Trophoblast cell (in vitro differentiated cells and primary cell): ENCODE results near the gene NME3.

Experiments used
- DNase-seq, 2 donors: peaks; one replicate each; pipeline ENCODE4 v3.0.0-alpha.2; 2016
- H2AFZ ChIP-seq: 2 replicates; pipeline ENCODE4 v1.6.1; 2013; ENCODE audit warnings: low read length, moderate library complexity, mild to moderate bottlenecking; ENCODE audit not compliant: insufficient read depth, poor library complexity
- H2AK5ac ChIP-seq: 2 replicates; pipeline ENCODE4 v1.6.1; 2013; ENCODE audit warnings: mild to moderate bottlenecking, low read length
- H2BK120ac ChIP-seq: 2 replicates; pipeline ENCODE4 v1.6.1; 2013; ENCODE audit warnings: low read length, mild to moderate bottlenecking, moderate library complexity; ENCODE audit not compliant: insufficient read depth, poor library complexity
- H2BK12ac ChIP-seq: 2 replicates; pipeline ENCODE4 v1.6.1; 2013; ENCODE audit warnings: mild to moderate bottlenecking, low read length, moderate library complexity
- H2BK5ac ChIP-seq: 2 replicates; pipeline ENCODE4 v1.6.1; 2013; ENCODE audit warnings: low read length, low read depth, moderate library complexity, mild to moderate bottlenecking; ENCODE audit not compliant: poor library complexity
- H3K14ac ChIP-seq: 2 replicates; pipeline ENCODE4 v1.6.1; 2013; ENCODE audit warnings: mild to moderate bottlenecking, low read length
- H3K18ac ChIP-seq: 2 replicates; pipeline ENCODE4 v1.6.1; 2013; ENCODE audit warnings: mild to moderate bottlenecking, low read length
- H3K23ac ChIP-seq: 2 replicates; pipeline ENCODE4 v1.6.1; 2013; ENCODE audit warnings: low read length
- H3K27ac ChIP-seq: 2 replicates; pipeline ENCODE4 v1.5.1; 2013; ENCODE audit warnings: low read depth, mild to moderate bottlenecking, inconsistent platforms, low read length, moderate library complexity
- H3K27me3 ChIP-seq: 2 replicates; pipeline ENCODE4 v1.6.1; 2013; ENCODE audit warnings: inconsistent platforms, mild to moderate bottlenecking, low read length, moderate library complexity; ENCODE audit not compliant: insufficient read depth
- H3K36me3 ChIP-seq, 2 experiments: 1 replicate in 1 of 2; 2 replicates in 1 of 2; pipeline ENCODE4 v1.6.1; 2013; ENCODE audit warnings: low read length in 2 of 2, mild to moderate bottlenecking in 2 of 2, moderate library complexity in 1 of 2; ENCODE audit not compliant: insufficient read depth in 2 of 2, control insufficient read depth in 1 of 2
- H3K4ac ChIP-seq: 2 replicates; pipeline ENCODE4 v1.6.1; 2013; ENCODE audit warnings: low read depth, mild to moderate bottlenecking, low read length, moderate library complexity
- H3K4me1 ChIP-seq, 2 experiments: 1 replicate in 1 of 2; 2 replicates in 1 of 2; pipeline ENCODE4 v1.6.1; 2013; ENCODE audit warnings: low read length in 2 of 2, mild to moderate bottlenecking in 2 of 2, moderate library complexity in 1 of 2; ENCODE audit not compliant: insufficient read depth in 2 of 2, control insufficient read depth in 1 of 2
- H3K4me2 ChIP-seq: 2 replicates; pipeline ENCODE4 v1.6.1; 2013; ENCODE audit warnings: inconsistent platforms, mild to moderate bottlenecking, low read length, moderate library complexity
- H3K4me3 ChIP-seq: 2 replicates; pipeline ENCODE4 v1.5.1; 2013; ENCODE audit warnings: mild to moderate bottlenecking, low read depth, low read length, inconsistent platforms
- H3K79me1 ChIP-seq: one replicate; pipeline ENCODE4 v1.6.1; 2013; ENCODE audit warnings: low read length
- H3K79me2 ChIP-seq: 2 replicates; pipeline ENCODE4 v1.6.1; 2013; ENCODE audit warnings: low read length, mild to moderate bottlenecking; ENCODE audit not compliant: control insufficient read depth, insufficient read depth, poor library complexity
- H3K9ac ChIP-seq: 2 replicates; pipeline ENCODE4 v1.6.1; 2013; ENCODE audit warnings: mild to moderate bottlenecking, low read length
- H3K9me3 ChIP-seq: 2 replicates; pipeline ENCODE4 v1.6.1; 2013; ENCODE audit warnings: low read depth, mild to moderate bottlenecking, control low read depth, inconsistent platforms, low read length; ENCODE audit not compliant: insufficient read depth
- H4K12ac ChIP-seq: 2 replicates; pipeline ENCODE4 v1.6.1; 2013; ENCODE audit warnings: low read depth, mild to moderate bottlenecking, low read length, moderate library complexity
- H4K8ac ChIP-seq: 2 replicates; pipeline ENCODE4 v1.6.1; 2013; ENCODE audit warnings: low read depth, mild to moderate bottlenecking, low read length, moderate library complexity
- H4K91ac ChIP-seq: one replicate; pipeline ENCODE4 v1.6.1; 2013; ENCODE audit warnings: low read depth, mild to moderate bottlenecking, low read length, moderate library complexity
- WGBS: extraction: QIAGEN DNeasy Blood & Tissue Kit; methylation state at CpG from one replicate; pipeline ENCODE4 v1.1.7; 2013; ENCODE audit warnings: missing lambda C conversion rate; ENCODE audit not compliant: insufficient read length, insufficient coverage; ENCODE audit errors: extremely low coverage; 5-methylcytosine and 5-hydroxymethylcytosine counted together

NME3 gene

DNA sequence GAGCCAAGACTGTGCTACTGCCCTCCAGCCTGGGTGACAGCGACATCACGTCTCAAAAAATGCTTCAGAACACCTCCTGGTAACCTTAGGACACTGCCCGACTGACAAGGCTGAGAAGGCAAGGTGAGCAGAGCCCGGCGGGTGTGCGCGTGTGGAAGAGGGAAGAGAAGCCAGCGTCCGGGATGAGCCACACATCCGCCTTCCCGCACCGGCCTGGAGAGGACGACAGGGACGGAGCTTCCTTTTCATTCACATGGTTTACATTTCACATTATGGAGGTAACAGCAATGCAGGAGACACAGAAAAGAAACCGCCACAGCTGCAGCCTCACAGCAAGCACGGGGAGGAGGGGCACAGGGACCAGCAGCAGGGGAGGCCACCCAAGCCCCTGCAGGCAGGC is 38.8 kb upstream of the NME3 start:
- Histone ChIP-seq H3K27ac (no peak overlapping the region), H3K79me2 (no peaks in the 10 kb centered on the region), H2BK5ac (no peak overlapping the region), H3K27me3 (no peaks in the 10 kb centered on the region), H3K18ac (no peak overlapping the region), H3K14ac (no peak overlapping the region), H3K23ac (no peak overlapping the region), H3K79me1 (no peaks in the 10 kb centered on the region), H3K36me3 (peaks cover 22 to 29% of the 10 kb centered on the region in 2 experiments), H4K8ac (no peak overlapping the region), H4K91ac (no peak overlapping the region), H2BK12ac (no peak overlapping the region), H2BK120ac (no peak overlapping the region), H3K9me3 (peaks cover 4% of the 10 kb centered on the region), H3K4me3 (no peak overlapping the region), H3K4me2 (no peak overlapping the region), H2AK5ac (no peak overlapping the region), H4K12ac (no peak overlapping the region), H3K9ac (no peak overlapping the region), H3K4me1 (no peaks in the 10 kb centered on the region), H2AFZ (no peak overlapping the region), H3K4ac (no peak overlapping the region)
- DNase-seq, result no peak
- no CpG with 5 or more reads among the region's 16 CpGs for WGBS

DNA sequence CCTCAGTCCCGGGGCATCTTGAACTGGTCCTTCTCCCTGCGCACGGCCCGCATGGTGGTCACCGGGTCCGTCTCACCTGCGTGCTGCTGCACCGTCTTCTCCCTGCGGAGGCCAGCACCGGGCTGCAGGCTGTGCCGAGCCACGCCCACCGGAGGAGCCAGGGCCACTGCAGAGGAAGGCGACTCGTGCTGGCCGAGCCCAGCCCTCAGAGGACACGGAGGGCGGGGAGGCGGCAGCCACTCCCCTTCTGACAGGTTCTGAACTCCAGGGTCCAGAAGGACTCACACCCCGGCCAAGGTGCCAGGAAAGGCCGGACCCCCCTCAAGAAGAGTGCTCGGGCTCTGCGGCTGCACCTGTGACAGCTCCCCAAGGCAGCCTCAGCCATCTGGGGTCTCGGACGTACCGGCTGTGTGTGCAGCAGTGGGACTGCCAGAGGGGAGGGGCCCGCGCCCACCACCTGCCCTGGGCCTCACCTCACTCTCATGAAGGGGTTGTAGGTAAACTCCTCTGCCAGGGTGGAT is 38.0 kb upstream of the NME3 start:
- H3K4ac ChIP-seq, result no peak overlapping the region
- H3K36me3 ChIP-seq, result peaks cover 22 to 28% of the 10 kb centered on the region in 2 experiments
- DNase-seq, result no peak
- no peak overlapping the region for H3K27ac ChIP-seq
- peaks cover 4% of the 10 kb centered on the region for H3K9me3 ChIP-seq
- no peak overlapping the region for H2BK12ac ChIP-seq
- no peak overlapping the region for H4K91ac ChIP-seq
- no peaks in the 10 kb centered on the region for H3K4me1 ChIP-seq
- no peak overlapping the region for H3K18ac ChIP-seq
- no peaks in the 10 kb centered on the region for H3K79me1 ChIP-seq
- no peak overlapping the region for H3K9ac ChIP-seq
- no peak overlapping the region for H3K4me2 ChIP-seq
- H2BK5ac ChIP-seq, result no peak overlapping the region
- H4K12ac ChIP-seq, result no peak overlapping the region
- no peak overlapping the region for H4K8ac ChIP-seq
- no peak overlapping the region for H2AK5ac ChIP-seq
- no peak overlapping the region for H3K14ac ChIP-seq
- H2BK120ac ChIP-seq, result no peak overlapping the region
- H3K27me3 ChIP-seq, result no peaks in the 10 kb centered on the region
- WGBS, result no CpG with 5 or more reads among the region's 28 CpGs
- no peaks in the 10 kb centered on the region for H3K79me2 ChIP-seq
- no peak overlapping the region for H2AFZ ChIP-seq
- no peak overlapping the region for H3K4me3 ChIP-seq
- no peak overlapping the region for H3K23ac ChIP-seq

DNA sequence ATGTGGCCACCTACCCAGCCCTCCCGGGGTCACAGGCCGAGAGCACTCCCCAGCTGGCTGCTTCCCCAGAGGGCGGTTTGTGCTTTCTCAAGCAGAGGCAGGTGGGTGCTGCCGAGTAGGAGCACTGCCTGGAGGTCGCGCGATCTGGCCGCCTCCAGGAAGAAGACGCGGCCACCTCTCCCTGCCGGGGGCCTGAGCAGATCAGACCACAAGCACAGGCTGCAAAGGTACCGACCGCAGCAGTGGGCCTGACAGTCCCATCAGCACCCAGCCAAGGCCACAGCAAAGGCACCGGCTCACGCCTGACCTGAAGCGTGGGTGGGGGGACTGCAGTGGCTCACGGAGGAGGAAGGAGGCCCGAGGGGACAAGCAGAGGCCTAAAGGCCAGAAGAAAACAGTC is 37.3 kb upstream of the NME3 start:
- no CpG with 5 or more reads among the region's 18 CpGs for WGBS
- Histone ChIP-seq H3K4ac (no peak overlapping the region), H3K27ac (no peak overlapping the region)

DNA sequence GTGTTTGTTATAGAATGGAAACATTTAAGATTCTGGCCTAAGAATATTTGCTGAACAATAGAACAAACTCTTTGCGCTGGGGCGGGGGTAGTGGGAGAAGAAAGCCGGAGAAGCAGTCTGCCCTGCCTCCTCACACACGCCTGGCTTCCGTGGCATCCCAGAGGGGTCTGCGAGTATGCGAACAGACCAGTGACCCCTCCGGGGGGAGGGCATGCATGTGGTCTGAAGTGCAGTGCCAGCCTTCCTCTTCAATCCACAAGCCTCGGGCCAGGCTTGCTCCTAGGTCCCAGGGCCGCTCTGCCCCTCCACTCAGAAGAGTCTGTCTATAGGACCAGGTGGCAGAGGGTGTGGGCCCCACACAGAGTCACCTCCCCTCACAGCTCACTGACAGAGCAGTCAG is 36.3 kb upstream of the NME3 start:
- Histone ChIP-seq H3K23ac (no peak overlapping the region), H3K14ac (no peak overlapping the region), H4K91ac (no peak overlapping the region), H3K18ac (no peak overlapping the region), H3K9me3 (peaks cover 4% of the 10 kb centered on the region), H4K12ac (no peak overlapping the region), H3K9ac (no peak overlapping the region), H2BK5ac (no peak overlapping the region), H3K4me2 (no peak overlapping the region), H2AK5ac (no peak overlapping the region), H3K4me1 (no peaks in the 10 kb centered on the region), H4K8ac (no peak overlapping the region), H3K79me2 (no peaks in the 10 kb centered on the region), H3K79me1 (no peaks in the 10 kb centered on the region), H2AFZ (no peak overlapping the region), H2BK12ac (no peak overlapping the region), H3K4ac (no peak overlapping the region), H3K27me3 (no peaks in the 10 kb centered on the region), H2BK120ac (no peak overlapping the region), H3K36me3 (peaks cover 22 to 29% of the 10 kb centered on the region in 2 experiments), H3K4me3 (no peak overlapping the region), H3K27ac (no peak overlapping the region)
- WGBS, result no CpG with 5 or more reads among the region's 10 CpGs
- DNase-seq, result no peak

More for the DNA sequence above, 37.3 kb upstream of the NME3 start:
- DNase-seq, result no peak
- peaks cover 4% of the 10 kb centered on the region for H3K9me3 ChIP-seq
- no peaks in the 10 kb centered on the region for H3K79me1 ChIP-seq
- H4K12ac ChIP-seq, result no peak overlapping the region
- H3K9ac ChIP-seq, result no peak overlapping the region
- H3K4me1 ChIP-seq, result no peaks in the 10 kb centered on the region
- peaks cover 22 to 29% of the 10 kb centered on the region in 2 experiments for H3K36me3 ChIP-seq
- no peaks in the 10 kb centered on the region for H3K27me3 ChIP-seq
- no peak overlapping the region for H3K23ac ChIP-seq
- no peak overlapping the region for H3K14ac ChIP-seq
- H3K4me3 ChIP-seq, result no peak overlapping the region
- no peak overlapping the region for H2BK12ac ChIP-seq
- H3K4me2 ChIP-seq, result no peak overlapping the region
- no peak overlapping the region for H4K91ac ChIP-seq
- no peak overlapping the region for H2BK5ac ChIP-seq
- H4K8ac ChIP-seq, result no peak overlapping the region
- no peak overlapping the region for H3K18ac ChIP-seq
- no peak overlapping the region for H2AFZ ChIP-seq
- H2AK5ac ChIP-seq, result no peak overlapping the region
- no peaks in the 10 kb centered on the region for H3K79me2 ChIP-seq
- no peak overlapping the region for H2BK120ac ChIP-seq
